RPMI7951 (cell line): Measurements from ENCODE around the gene ASGR1. TPM values are rescaled to one million over a fixed set of nuclear protein-coding genes. Genes with fewer than 3 reads are reported as not detected.

Experiments used
- DNase-seq: peaks from one replicate; pipeline ENCODE4 v3.0.0-alpha.2; 2012; ENCODE audit warnings: low read depth
- total RNA-seq: library from RNA; depleted of rRNA; stranded (reverse); fragments of >200 nt; shearing (Covaris generic); gene quantifications from 2 replicates; pipeline ENCODE4 v1.2.3, GENCODE V29; 2014

Gene ASGR1
- total RNA-seq, 1 experiment from 2014 or later, result not detected

DNA sequence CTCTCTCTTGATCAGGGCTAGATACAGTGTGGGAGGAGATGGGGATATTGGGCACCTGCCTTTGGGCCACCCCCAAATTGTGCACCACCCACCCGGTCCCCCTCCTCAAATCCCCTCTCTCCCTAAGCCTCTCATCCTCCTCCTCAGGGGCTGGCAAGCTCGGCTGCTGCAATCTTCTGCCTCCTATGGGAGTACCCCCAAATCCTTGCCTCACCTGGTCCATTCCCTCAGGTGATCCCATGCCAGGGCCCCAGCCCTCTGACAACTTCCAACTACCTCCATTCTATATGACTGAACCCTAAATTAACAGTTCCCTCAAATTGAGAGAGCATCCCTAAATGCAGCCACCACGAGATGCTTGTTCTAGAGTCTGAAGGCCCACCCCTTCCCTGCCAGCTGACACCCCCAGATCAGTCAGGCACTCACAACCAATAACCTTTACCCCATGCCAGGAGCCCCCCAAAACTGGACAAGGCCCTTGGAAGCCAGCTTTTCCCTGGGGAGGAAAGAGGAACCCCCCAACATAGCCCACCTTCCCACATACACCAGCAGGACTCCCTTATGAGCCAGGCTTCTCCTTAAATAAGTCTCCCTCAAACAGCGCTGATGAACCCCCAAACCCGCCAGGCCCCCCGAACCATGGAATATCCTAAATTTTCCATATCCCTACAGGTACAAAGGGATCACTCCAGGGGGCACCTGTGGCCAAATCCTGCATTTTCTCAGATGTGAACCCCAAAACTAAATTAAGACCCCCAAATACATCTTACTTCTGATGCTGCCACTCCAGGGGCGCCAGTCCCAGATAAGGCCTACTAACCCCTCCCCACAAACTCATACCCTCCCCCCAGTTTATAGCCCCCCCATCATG lies 37.3 kb upstream of the ASGR1 start:
- DNase-seq, result no peak

DNA sequence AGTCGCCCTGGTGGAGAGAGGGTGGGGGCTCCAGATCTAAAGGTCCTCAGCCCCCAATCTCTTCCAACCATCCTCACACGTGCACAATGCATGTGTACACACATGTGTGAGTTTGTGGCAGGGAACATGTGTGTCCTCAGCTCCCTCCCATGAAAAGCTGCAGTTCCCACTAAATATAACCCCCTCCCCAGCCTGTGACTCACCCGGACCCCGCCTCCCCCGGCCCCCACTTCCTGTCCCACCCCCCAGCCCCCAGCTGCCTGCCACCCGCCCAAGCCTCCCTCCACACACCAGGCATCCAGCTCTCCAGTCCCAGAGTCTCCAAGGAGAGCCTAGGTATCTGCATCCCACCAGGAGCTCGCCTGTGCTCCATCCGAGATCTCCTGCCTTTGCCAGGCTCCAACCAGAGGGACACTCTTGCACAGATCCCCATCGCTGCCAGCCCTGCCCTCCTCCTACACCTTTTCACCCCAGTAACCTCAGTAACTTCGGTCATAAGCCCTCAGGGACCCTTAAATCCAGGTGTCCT lies 36.5 kb upstream of the ASGR1 start:
- no peak for DNase-seq

DNA sequence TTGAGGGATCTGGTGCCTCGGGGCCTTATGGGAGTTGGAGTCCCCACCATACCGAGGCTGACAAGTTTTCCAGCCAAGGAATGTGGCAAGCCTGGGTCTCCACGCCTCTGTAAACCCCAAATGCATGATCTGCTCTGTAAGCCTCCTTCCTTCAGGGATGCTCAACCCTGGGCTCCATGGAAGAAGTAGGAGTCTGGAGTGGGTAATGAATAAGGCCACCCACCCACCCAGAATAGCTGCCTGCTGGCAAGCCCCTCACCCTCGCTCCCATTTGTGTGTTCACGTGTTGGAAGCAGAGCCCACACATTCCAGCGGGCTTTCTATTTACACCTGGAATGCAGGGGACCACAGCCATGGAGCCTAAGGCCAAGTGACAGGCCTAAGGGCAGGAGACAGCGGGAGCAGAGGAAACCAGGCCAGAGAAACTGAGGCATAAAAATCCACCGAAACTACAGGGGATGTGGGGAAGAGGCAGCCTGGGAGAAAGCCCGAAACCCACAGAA lies 36.0 kb upstream of the ASGR1 start:
- no peak for DNase-seq

DNA sequence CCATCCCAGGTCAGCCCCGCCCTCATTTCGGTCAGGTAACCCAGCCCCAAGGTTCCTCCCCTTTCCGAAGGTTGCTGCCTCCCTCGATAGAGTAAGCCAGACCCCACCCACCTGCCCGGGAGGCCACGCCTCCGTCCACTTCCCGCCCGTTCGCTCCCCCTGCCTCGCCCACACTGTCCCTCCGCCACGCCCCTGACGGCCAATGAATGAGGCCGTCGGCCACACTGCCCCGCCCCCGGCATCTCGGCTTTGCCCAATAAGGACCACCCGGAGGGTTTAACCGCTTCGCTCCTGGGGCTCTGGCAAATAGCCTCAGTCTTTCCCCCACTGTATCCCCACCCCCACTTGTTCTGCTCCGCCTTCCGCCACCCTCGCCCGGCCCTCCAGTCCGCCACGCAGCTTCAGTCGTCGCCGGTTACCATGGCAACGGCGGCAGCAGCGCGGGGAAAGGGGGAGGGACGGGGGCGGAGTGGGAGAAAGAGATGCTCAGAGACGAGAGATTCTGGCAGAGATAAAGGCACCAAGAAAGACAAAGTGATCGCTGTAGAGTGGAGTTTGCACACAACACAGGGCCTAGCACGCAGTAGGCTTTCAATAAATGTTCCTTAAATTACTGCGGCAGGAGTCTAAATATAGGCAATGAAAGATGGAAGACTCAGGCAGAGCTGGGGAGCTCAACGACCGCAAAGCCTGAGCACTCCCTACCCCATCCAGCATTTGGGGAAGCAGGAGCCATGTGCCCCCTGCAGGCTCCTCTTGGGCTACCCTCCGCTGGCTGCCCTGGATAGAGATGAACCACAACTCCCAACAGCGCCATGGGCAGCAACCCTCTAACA lies 35.3 kb upstream of the ASGR1 start:
- DNase-seq, result peak; percentile 92

DNA sequence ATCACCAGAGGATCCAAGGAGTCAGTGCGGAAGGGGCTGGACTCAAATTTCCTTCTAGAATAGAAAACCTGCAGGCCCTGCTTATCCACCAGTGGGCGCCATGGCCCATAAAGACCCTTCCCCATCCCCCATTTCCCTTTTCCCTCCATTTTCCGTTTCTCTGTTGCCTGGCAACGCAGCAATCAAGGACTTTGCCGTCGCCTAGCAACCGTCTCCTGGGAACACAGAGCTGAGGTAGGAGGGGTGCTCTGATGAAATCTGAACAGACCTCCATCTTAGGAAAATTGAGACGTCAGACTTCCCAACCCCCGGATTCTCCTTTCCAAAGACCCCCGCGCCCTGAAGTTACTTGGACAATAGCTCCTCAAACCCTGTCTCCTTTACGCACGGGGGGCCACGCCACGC lies 34.7 kb upstream of the ASGR1 start:
- DNase-seq, result peak; percentile 71

DNA sequence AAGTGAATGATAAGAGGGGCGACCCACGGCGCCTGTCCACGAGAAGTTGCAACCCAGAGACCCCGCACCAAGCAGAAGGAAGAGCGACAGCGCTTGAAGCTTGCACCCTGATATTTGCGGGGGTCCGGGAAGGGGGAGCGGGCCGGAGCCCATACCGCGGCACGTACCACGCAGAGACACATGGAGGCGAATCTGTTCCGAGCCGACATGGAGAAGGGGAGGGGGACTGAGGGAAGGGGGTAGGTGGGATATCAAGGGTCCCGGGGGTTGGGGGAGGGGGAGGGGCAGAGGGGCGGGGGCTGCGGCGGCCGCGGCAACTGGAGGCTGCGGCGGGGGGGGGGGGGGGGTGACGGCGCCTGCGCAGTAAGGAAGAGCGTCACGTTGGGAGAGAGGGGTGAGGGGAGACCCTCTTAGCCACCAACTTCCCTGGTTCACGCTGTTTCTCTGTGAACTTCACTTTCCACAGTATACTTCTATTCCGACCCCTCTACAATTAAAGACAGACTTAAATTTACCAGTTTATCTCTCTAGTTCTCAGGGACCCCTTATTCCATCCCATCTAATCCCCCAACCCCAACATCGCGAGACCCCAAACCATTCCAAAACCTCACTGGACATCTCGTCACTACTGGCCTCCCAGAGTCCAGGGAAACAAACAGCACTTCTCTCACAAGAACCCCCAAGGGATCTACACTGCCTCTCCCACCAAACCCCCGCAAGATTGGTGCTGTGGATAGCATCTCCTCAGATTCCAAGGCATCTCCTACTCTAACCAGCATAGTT lies 32.5 kb upstream of the ASGR1 start:
- DNase-seq, result no peak

DNA sequence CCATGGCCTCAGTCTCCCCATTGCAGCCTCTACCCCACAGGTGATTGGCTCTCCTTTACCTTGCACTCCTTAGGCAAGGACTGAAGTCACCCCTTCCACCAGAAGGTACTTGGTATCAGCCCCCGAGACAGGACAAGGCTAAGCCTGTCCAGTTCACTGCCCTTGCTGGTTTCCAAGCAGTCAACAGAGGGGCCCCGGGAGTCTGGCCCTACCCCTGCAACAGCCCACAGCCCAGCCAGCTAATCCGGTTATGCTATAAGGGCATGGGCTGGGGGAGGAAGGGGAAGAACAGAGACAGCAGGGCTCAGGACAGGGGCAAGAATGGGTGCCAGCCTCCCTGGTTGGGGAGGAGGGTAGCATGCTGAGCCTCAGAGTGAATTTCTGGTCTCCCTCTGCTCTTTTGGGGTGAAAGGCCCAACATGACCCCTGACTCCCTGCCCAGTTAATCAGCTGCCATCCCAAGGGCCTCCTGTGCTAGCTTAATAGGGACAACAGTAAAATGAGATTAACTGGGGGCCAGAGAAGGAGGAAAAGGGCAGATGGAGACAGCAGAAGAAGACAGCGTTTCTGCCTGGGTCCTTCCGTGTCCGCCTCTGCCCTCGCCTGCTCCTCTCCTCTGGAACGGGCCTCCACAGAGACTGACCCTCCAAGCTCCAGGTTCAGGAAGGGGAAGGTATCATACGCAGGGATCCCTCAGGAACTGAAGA lies 29.7 kb upstream of the ASGR1 start:
- DNase-seq, result no peak

DNA sequence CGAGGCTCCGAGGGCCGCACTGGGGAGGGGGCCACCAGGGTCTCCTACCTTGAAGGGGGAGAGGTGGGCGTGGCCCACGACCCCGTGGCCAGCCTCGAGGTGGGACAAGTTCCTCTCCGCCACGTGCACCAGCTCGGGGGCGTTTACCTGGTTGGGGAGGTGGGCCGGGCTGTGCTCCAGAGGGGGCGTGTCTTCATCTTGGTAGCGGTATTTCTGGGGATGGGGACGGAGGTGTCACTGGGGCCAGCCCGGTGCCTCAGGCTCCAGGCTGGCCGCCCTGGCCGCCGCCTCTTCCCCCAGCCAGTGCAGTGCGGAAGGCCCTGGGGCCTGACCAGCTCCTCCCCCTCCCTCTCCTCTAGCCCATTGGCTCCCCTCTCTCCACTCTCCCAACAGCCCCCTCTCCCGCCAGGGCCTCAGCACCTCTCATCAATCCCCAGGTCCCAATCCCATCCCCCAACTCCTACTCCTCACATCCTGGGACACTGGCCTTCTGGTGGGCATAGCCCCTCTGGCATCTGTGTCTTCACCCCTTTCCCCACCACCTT lies 28.9 kb upstream of the ASGR1 start:
- DNase-seq, result no peak

DNA sequence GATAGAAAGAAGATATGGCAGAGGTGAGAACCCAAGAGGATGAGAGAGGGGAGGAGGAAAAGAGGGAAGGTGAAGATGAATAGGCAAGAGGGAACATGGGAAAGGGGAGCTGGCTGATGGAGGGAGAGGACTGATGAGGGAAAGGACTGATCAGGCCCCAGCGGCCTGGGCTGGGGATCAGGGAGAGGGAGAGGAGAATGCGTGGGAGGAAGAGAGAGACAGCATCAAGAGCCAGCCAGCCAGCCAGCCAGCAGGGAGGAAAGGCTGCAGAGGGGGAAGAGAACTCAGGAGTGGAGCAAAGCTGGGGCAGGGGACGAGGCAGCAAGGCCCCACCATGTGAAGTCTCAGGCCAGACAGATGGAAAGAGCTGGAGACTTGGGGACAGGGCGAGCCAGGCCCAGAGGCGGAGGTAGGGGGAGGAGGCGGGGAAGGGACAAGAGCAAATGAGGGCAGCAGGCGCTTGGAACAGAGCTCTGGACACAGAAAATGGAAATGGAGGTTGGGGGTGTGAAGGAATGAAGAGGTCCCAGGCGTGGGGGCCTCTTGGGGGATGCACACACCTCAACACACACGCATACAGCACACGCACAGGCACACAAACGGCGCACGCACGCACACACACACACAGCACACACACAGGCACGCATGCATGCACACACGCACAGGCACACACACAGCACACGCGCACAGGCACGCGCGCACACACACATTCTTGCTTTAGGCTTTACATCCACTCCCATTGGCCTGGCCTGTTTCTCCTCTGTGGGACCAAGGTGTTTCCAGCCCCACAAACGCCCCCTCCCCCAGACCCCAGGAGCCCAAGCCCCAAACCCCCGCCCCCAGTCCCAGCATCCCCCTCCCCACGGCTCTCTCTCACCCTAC lies 28.2 kb upstream of the ASGR1 start:
- no peak for DNase-seq

DNA sequence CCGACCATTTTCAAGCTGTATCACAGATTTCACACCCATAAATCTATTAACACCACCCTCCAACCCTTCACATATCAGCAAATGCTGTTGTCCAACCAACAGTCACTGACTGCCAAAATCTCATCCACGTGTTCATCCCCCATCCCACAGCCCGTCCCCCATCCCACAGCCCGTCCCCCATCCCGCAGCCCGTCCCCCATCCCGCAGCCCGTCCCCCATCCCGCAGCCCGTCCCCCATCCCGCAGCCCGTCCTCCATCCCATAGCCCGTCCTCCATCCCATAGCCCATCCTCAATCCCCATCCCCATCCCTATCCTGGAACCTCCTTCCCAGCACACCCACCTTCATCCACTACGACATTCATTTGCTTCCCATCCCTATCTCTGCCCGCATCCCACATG lies 26.4 kb upstream of the ASGR1 start:
- DNase-seq, result no peak

DNA sequence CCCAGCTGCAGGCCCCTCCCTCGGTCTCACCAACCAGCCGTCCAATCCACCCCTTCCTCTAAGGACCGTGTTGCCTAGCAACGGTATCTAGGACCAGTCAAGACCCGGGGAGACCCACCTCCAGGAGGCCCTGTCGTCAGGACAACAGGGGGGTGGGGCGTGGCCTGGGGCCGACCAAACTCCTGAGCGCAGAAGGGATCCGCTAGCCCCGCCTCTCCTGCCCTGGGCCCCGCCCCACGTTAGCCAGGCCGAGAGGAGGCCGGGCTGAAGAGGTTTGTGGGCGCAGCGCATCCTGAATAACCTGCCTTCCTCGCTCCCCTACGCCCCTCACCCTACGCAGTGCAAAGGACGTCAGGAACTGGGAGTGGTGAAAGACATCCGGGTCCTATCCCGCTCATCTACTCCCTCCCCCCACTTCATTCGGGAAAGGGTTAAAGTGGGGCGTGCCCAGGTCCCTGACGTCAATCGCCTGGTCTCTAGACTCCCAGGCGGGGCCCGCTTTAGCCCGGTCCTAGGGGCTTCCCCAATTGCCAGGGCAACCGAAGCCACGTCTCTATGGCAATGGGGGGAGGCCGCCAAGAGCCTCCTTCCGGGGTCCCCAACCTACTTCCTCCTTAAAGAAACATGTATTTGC lies 25.8 kb upstream of the ASGR1 start:
- peak; percentile 60 for DNase-seq

DNA sequence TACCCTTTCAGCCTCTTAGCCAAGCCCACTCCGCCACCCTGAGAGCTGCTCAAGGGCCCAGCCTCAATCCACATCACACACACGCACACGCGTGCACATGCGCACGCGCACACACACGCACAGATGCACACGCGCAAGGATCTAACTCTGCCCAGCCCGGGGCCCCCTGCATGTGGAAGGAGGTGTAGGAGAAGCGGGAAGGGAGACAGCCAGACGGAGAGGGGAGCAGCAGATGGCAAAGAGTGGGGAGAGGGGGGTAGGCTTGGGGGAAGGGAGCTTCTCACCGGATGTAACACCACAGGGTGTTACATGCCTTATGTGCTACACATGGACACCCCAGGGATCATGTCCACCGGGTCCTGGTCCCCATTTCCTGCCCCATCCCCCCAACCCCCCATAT lies 25.2 kb upstream of the ASGR1 start:
- DNase-seq, result no peak

DNA sequence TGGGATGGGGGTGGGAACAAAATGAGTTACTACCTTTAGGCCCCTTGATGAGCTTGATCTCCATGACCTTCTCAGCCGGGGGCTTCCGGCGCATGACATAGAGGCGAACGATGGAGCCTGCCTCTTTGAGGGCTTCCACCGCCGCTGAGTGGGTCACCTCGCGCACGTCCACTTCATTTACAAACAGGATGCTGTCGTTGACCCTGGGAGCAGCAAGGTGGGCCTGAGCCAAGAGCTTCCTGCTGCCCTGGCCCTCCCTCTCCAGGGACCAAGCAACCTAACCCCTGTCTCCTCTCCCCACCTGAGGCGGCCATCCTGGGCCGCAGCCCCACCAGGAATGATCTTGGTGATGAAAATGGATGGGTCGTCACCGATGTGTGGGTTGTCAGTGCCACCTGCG lies 24.2 kb upstream of the ASGR1 start:
- DNase-seq, result no peak

DNA sequence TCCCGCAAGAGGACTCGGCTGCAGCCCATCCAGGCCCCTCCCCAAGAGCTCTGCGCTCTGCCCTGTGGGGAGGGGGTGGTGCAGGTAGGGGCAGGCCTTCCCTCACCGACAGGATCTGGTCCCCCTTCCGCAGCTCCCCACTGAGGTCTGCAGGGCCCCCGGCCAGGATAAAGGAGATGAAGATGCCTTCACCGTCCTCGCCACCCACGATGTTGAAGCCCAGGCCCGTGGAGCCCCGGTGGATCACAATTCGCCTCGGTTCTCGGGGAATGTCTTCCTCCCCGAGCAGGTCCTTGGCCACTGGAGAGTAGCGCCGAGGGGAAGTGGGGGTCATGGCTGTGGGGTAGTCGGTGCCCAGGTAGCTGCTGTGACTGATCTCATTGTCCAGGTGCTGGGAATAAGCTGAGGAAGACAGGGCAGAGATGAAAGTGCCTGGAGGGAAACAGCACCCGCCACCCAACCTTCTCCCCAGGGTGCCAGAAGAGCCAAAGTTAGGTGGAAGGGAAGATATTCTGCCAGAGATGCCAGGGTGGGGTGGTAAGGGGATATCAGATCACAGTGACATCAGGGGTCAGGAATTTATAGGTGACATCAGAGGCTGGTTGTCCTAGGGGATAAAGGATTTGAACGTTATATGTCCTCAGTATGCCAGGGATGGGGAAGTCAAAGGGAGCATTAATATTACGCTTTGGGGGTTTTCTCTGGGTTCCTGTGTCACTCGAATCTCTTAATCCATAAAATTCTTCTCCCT lies 17.7 kb upstream of the ASGR1 start:
- no peak for DNase-seq

DNA sequence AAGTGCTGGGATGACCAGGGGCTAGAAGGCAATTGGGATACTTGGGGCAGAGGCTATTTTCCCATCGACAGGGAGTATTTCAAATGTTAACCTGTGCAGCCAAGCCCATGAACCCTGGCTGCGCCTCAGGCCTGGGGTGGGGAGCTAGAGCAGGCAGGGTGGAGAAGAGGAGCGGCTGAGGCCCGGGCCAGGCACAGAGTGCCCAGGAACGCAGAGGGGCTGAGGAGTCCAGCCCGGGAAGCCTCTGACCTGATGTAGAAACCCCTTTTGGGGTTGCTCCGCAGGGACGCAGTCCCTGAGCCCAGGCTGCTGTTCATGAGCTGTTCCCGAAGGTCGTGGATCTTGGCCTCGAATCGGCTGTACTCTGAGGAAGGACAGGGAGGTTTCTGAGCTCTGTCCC lies 16.8 kb upstream of the ASGR1 start:
- DNase-seq, result no peak

DNA sequence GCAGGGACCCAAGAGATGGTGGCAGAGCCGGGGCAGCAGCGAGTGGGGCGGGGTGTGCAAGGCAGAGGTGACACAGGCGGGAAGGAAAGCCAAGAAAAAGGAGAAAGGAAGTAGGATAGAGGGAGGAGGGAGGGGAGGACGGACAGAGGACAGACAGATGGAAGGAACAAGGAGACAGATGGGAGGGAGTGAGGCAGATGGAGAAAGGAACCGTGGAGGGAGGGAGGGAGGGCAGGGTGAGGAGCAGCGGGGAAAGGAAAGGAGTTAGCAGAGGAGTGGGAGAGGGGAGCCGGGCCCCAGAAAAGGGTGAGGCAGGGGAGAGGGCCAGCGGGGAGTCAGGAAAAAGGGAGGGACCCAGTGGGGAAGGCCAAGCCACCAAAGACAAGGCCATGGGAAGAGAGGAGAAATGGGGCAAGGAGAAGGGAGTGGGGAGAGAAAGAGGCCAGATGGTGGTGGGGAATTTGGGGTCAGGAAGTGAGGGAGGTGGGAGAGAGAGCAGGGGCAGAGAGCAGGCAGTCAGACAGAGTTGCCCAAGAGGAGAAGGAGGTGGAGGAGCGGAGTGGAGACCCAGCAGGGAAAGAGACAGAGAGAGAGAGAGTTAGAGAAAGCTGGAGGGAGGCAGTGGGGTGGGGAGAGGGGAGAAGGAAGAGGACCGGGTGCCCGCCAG lies 13.2 kb upstream of the ASGR1 start:
- no peak for DNase-seq

DNA sequence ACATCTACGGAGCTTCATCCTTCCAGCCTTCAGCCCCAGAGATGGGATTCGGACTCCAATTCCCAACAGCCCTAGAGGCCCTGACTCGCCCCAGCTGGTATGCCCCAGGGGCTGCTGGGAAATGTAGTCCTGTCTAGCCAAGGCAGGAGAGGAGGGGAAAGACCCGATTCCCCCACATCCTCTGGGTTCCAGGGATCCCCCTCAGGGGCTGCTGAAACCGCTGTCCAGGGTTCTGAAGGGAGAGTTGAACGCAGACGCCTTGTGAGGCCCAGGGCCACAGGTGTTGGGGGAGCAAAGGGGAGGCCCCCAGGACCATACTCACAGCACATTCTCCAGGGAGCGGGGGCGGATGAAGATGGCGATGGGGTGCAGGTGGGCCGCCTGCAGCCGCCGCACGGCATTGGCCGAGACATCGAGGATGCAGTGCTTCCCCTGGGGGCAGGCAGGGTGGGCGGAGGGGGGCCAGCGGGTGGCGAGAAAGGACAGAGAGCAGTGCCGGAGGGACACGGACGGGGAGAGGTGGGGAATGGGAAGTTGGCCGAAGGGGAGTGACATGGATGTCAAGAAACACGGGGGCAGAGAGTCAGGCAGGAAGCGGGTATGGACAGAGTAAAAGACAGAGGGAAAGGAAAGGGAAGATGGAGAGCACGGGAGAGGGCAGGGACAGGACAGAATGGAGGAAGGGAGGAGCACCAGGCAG lies 12.6 kb upstream of the ASGR1 start:
- DNase-seq, result no peak
